Measurements from ENCODE around the gene RNF220.
A peak's percentile ranks its signal among the peaks of the same experiment; 100 is the strongest.

The RNF220 gene

GRCh38 chr1:44571712-44572571, 166.9 kb downstream of the RNF220 start:
- in situ Hi-C loops (cut with HindIII; ENCODE audit: low pct_ligation_motif_present, low sequenced_read_pairs), result no loop called here
- TF ChIP-seq CTCF (IDR thresholded peaks at IDR 0.05; ENCODE audit: low read depth, low read length, missing control alignments), result peak; percentile 58
- H3K36me3 ChIP-seq (replicated peaks), result no peaks in the 10 kb centered on the region
- no peak for DNase-seq
- H3K27me3 ChIP-seq (replicated peaks), result peaks cover 25% of the 10 kb centered on the region
- H3K27ac ChIP-seq, result no peak overlapping the region
- H3K4me3 ChIP-seq (ENCODE audit: low read depth, low read length), result no peak overlapping the region

- DNase-seq, result no peak
- Histone ChIP-seq H3K27ac (no peak overlapping the region), H3K4me3 (ENCODE audit: low read depth, low read length) (no peak overlapping the region), H3K36me3 (replicated peaks) (no peaks in the 10 kb centered on the region), H3K27me3 (replicated peaks) (peaks cover 27% of the 10 kb centered on the region)
- TF ChIP-seq CTCF (IDR thresholded peaks at IDR 0.05; ENCODE audit: low read depth, low read length, missing control alignments), result no peak
- in situ Hi-C loops (cut with HindIII; ENCODE audit: low pct_ligation_motif_present, low sequenced_read_pairs), result no loop called here
These were observed 167.5 kb downstream of the RNF220 start for GRCh38 chr1:44572572-44572879.

- DNase-seq, result no peak
- peaks cover 19% of the 10 kb centered on the region for H3K27me3 ChIP-seq (replicated peaks)
- no peaks in the 10 kb centered on the region for H3K36me3 ChIP-seq (replicated peaks)
- in situ Hi-C loops (cut with HindIII; ENCODE audit: low pct_ligation_motif_present, low sequenced_read_pairs), result no loop called here
- H3K27ac ChIP-seq, result no peak overlapping the region
- H3K4me3 ChIP-seq (ENCODE audit: low read depth, low read length), result no peak overlapping the region
- TF ChIP-seq CTCF (IDR thresholded peaks at IDR 0.05; ENCODE audit: low read depth, low read length, missing control alignments), result no peak
These were observed 170.3 kb downstream of the RNF220 start for GRCh38 chr1:44575396-44575795.

- peaks cover 16% of the 10 kb centered on the region for H3K27me3 ChIP-seq (replicated peaks)
- in situ Hi-C loops (cut with HindIII; ENCODE audit: low pct_ligation_motif_present, low sequenced_read_pairs), result no loop called here
- no peak for TF ChIP-seq CTCF (IDR thresholded peaks at IDR 0.05; ENCODE audit: low read depth, low read length, missing control alignments)
- DNase-seq, result no peak
- H3K36me3 ChIP-seq (replicated peaks), result no peaks in the 10 kb centered on the region
- no peak overlapping the region for H3K27ac ChIP-seq
- H3K4me3 ChIP-seq (ENCODE audit: low read depth, low read length), result no peak overlapping the region
These were observed 171.5 kb downstream of the RNF220 start for GRCh38 chr1:44576456-44577150.

- peaks cover 18% of the 10 kb centered on the region for H3K27me3 ChIP-seq (replicated peaks)
- H3K4me3 ChIP-seq (ENCODE audit: low read depth, low read length), result no peak overlapping the region
- in situ Hi-C loops (cut with HindIII; ENCODE audit: low pct_ligation_motif_present, low sequenced_read_pairs), result no loop called here
- no peak for TF ChIP-seq CTCF (IDR thresholded peaks at IDR 0.05; ENCODE audit: low read depth, low read length, missing control alignments)
- DNase-seq, result no peak
- H3K36me3 ChIP-seq (replicated peaks), result no peaks in the 10 kb centered on the region
- no peak overlapping the region for H3K27ac ChIP-seq
These were observed 176.2 kb downstream of the RNF220 start for GRCh38 chr1:44581205-44581604.
